ENCODE measurements around the gene ADORA1.

ADORA1 gene

DNA sequence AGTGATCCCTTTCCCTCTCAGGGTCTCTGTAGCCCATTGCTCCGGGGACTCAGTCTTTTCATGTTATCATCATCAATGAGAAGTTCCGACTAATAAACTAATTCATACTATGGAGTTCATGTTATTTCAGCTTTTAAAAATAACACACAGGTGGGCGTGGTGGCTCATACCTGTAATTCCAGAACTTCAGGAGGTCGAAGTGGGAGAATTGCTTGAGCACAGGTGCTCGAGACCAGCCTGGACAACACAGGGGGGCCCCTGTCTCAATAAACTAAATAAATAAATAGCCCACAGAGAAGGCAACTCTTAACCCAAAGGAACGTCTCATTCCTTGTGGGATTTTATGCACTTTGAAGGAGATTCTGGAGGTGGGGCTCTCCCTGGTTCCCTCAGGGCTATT is 33.6 kb downstream of the ADORA1 start:
- no peak for FAIRE-seq

DNA sequence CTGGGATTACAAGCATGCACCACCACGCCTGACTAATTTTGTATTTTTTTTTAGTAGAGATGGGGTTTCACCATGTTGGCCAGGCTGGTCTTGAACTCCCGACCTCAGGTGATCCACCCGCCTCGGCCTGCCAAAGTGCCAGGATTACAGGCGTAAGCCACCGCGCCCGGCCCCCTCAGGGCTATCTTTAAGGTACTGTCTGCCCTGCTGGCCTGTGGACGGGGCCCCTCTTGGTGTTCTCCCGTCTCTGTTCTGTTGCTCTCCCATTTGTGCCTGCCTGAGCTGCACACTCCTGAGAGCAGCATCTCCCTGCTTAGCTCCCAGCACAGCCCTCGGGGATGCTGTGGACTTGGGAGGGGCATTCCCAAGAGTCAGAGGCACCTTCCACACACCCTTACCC is 34.2 kb downstream of the ADORA1 start:
- no peak for FAIRE-seq

DNA sequence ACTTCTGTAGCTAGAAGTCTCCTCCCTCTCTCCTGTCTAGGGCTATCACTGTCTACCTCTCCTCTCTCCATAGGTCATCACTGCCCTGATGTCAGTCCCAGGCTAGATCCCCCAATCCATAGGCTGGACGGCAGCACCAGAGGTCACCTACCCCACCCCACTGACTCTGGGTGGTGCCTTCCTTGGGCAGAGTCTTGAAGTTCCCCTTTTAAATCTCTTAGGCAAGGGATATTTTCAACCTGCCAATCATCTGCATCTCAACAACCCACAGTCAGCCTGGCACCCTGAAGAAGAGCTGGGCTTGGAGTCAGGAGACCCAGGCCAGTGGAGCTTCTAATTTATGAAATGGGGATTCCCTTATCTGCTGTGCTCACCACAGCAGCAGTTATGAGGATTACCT is 34.9 kb downstream of the ADORA1 start:
- FAIRE-seq, result no peak

DNA sequence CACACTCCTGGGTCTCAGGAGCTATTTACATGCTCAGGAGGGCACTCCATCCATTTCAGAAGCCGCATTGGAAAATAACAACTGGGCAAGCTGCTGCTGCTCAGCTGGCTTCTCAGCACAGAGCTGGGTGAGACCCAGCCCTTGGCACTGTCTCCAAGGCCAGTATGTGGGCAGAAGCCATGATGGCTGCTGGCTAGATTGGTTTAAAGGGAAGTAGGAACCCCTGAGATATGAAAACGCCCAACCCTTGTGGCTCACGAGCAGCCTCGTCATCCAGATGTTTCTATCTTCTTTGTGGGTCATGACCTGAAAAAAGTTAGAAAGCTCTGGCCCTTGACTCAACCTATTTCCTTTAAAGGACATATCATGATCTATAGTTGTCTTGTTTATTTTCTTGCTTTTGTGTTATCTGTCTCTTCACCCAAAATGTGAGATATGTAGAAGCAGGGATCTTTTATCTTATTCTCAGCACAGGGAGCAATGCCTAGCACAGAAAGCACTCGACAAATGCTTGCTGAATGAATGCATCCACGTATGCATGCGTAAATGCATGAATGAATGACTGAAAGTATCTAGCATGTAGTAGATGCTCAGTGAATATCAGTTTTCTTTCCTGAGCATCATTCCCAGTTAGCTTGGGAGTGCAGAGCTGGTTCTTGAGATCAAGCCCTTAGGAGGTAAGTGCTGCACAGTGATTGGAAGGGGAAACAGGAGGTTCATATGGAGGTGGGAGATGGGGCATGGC is 36.5 kb downstream of the ADORA1 start:
- no peak for FAIRE-seq

DNA sequence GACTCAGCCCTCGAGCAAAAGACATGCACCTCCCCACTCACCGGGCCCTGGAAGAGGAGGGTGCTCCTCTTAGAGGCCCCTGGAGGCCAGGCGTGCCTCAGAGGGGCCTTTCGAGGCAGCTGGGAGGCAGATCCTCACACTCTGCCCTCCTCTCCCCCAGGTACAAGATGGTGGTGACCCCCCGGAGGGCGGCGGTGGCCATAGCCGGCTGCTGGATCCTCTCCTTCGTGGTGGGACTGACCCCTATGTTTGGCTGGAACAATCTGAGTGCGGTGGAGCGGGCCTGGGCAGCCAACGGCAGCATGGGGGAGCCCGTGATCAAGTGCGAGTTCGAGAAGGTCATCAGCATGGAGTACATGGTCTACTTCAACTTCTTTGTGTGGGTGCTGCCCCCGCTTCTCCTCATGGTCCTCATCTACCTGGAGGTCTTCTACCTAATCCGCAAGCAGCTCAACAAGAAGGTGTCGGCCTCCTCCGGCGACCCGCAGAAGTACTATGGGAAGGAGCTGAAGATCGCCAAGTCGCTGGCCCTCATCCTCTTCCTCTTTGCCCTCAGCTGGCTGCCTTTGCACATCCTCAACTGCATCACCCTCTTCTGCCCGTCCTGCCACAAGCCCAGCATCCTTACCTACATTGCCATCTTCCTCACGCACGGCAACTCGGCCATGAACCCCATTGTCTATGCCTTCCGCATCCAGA is 37.7 kb downstream of the ADORA1 start:
- no peak for FAIRE-seq

DNA sequence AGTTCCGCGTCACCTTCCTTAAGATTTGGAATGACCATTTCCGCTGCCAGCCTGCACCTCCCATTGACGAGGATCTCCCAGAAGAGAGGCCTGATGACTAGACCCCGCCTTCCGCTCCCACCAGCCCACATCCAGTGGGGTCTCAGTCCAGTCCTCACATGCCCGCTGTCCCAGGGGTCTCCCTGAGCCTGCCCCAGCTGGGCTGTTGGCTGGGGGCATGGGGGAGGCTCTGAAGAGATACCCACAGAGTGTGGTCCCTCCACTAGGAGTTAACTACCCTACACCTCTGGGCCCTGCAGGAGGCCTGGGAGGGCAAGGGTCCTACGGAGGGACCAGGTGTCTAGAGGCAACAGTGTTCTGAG is 38.3 kb downstream of the ADORA1 start:
- FAIRE-seq, result no peak

DNA sequence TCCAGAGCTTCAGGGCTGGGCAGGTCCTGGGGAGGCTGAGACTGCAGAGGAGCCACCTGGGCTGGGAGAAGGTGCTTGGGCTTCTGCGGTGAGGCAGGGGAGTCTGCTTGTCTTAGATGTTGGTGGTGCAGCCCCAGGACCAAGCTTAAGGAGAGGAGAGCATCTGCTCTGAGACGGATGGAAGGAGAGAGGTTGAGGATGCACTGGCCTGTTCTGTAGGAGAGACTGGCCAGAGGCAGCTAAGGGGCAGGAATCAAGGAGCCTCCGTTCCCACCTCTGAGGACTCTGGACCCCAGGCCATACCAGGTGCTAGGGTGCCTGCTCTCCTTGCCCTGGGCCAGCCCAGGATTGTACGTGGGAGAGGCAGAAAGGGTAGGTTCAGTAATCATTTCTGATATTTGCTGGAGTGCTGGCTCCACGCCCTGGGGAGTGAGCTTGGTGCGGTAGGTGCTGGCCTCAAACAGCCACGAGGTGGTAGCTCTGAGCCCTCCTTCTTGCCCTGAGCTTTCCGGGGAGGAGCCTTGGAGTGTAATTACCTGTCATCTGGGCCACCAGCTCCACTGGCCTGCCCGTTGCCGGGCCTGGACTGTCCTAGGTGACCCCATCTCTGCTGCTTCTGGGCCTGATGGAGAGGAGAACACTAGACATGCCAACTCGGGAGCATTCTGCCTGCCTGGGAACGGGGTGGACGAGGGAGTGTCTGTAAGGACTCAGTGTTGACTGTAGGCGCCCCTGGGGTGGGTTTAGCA is 38.8 kb downstream of the ADORA1 start:
- FAIRE-seq, result no peak

DNA sequence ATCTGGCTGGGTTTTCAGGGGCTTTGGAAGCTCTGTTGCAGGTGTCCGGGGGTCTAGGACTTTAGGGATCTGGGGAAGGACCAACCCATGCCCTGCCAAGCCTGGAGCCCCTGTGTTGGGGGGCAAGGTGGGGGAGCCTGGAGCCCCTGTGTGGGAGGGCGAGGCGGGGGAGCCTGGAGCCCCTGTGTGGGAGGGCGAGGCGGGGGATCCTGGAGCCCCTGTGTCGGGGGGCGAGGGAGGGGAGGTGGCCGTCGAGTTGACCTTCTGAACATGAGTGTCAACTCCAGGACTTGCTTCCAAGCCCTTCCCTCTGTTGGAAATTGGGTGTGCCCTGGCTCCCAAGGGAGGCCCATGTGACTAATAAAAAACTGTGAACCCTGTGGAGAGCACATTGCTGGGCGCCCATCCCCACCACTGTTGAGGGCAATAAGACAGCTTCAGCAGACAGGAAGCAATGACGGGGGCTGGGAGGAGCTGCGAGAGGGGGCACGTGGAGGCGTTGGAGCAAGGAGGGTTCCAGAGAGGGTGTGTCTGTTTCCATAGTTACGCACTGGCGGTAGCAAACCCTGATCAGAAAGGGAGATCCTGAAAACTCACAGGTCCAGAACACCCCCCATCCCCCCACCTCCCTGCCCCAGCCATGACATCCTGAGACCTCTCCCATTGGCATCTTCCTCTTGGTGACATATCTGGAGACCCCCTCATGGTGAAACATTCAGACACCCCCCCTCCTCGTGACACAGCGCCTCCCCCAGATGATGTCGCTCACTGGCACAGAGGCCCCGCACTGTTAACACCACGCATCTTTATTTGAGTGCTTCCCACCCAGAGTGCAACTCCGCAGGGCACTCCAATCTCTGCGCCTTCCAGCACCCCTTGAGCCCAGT is 39.7 kb downstream of the ADORA1 start:
- no peak for FAIRE-seq

DNA sequence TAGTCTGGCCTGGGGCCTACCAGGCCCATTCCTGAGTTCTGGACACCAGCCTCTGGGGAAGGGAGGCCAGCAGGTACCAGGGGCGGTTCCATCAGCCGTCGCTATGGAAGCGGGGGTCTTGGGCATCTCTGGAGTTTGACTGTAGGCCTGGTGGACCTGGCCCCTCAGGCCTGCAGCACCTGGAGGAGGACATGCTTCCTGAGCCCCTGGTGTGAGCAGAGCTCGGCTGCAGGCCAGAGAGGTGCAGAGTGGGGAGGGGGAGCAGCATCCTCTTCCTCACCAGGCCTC is 40.3 kb downstream of the ADORA1 start:
- FAIRE-seq, result no peak

DNA sequence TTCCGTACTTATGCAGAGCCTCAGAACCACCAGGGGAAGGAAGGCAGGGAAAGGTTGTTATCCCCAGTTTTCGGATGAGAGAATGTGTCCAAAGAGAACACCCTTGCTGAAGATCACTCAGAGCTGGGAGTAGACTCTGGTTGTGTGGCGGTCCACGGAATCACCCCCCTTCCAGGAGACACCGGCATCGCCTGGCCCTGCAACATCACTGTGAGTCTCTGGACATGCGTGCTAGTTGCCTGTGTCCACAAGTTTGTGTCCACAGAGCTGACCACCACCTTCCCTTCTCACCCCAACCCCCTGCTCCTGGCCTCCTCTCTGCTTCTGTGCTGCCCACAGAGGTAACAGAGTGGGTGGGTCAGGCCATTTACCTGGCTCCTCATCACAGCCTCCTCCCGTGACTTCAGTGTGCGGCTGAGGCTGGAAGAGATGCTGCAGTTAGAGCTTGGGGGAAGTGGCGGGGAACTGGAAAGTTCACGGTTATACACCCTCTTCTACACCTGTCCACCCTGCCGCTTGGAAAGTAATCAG is 40.8 kb downstream of the ADORA1 start:
- FAIRE-seq, result no peak

DNA sequence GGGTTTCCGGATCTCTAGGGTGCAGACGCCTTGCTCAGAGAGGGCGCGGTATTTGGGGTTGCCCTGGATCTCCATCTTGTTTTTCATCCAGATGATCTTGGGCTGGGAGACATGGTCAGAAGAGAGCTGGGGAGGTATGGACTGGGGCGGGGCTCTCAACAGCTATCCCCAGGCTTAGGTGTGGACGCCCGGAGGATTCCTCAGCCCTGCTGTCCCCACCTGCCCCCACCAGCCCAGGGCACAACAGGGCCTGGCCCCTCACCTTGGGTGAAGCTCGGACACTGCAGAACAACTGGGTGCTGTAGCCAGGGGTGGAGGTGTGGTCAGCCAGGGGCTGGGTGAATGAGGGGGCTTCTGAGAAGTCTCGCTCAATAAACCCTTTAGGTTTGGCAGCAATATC is 41.5 kb downstream of the ADORA1 start:
- no peak for FAIRE-seq

DNA sequence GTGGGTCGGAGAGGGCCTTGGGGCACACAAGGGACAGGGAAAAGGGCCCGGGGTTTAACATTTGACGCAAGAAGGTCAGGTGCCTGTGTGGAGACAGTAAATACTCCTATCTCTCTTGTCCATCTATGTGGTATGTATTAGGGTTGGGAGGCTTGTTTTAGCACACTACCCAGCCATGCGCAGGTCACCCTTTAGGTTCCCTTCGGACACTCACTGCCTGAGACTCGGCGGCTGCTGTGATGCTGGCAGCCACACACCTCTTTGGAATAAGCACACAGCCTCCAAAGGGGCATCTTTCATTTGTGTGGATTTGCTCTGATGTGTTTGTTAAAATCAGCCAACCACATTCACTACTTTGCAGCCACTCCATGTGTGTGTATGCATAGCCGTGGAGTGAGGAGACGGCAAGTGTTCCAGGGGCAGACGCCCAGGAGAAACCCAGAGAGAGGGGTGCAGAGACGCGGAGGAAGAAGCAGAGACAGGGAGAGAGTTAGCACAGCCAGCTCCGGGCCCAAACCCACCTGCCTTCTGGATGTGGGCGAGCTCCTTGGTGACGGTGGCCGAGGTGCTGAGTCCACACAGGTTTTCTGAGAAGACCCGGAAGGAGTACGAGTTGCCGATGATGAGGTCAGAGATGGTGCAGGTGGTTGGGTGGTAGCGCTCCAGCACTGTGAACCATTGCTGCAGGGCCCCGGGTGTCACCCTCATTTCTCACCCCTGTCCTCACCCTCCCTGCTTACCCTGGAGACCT is 42.4 kb downstream of the ADORA1 start:
- no peak for FAIRE-seq

DNA sequence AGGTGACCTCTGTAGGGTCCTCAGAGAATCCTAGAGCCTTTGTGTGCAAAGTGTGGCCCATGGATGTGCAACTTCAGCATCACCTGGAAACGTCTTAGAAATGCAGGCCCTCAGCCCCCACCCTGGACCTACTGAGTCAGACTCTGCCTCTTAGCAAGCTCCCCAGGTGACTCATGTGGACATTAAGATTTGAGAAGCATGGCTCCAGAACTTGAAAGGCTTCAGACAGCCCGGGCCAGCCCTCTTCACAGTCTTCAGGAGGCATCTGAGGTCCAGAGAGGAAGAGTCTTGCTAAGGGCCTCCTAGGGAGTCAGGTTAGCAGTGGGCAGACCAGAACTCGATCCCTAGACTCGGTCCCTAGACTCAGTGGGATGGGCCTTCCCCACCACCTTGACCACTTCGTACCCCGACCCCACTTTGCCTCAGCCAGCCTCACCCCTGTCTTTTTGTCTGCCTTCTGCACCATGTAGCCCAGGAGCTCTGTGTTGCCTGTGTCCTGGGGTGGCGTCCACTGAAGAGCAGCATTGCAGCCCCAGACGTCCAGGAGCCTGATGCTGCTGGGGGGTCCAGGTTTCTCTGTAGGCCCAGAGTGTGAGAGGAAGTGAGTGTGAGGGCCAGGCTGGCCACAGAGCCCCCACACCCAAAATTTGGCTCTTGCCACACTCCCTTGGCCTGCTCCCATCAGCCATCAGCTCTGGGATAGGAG is 43.3 kb downstream of the ADORA1 start:
- FAIRE-seq, result no peak

DNA sequence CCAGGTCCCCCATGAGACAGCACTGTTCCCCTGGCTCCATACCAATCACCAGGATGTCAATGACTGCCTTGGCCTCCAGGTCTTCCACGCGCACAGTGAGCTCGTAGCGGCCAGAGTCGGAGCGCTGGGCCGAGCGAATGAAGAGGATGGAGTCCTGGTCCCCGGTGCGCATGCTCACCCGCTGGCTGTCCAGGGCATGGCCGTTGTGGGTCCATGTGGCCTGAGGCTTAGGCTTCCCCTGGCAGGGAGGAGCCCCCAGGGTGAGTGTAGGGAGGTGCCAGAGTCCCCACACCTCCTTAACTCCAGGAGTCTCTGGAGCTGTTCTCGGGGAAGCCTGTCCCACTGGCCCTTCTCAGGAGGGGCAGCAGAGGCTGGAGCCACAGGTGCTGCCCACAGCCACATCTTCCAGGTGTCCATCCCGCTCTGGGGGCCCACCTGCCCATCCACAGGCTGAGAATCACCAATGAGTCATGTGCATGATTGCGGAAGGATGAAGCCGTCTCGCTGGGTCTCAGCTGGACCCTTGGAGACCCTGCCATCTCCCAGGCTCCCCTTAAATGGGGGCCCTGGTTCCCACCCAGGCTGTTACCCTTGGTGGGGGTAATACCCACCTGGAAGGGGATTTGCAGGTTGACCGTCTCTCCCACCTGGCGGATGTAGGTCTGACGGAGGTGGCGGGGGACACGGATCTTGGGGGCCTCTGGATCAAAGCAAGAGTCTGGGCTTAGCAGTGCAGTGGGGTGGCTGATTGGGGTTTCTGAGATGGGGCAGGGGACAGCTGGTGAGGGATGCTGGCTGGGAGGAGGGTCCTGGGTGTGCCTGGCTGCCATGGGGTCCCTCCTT is 44.0 kb downstream of the ADORA1 start:
- FAIRE-seq, result no peak

DNA sequence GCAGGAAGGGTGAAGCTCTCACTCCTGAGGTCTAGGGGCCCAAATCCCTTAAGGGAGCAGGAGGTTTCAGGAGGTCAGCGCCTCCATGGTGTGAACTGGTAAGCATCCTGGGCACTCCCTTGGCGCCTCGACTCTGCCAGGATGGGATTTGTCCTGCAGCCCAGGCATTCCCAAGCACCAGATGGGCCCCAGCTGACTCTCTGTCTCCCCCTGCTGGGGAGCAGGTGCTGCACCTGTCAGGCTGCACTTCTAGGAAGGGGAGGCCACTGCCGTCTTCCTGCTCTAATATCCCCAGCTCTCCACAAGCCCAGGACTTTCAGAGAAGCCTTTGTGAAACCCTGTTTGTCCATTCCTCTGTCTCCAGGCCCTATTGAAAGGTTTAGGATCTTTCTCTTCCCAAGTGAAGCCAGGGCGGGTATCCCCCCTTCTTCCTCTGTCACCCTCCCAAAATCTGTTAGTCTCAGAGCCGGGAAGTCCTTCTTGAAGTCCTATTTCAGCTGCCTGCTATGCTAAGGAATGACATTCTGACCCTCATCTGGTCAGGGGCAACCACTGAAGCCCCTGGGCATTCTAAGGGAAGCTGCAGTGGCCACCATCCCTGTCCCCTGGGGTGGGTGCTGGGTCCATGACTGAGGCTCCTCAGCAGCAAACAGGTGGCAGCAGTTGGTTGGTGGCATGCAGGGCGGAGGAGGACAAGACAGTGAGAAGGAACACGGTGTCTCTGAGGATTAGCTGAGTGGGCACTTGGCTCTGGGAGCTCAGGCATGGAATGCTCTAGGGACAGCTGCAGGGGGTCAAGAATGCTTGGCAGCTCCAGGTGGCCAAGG is 44.9 kb downstream of the ADORA1 start:
- no peak for FAIRE-seq

DNA sequence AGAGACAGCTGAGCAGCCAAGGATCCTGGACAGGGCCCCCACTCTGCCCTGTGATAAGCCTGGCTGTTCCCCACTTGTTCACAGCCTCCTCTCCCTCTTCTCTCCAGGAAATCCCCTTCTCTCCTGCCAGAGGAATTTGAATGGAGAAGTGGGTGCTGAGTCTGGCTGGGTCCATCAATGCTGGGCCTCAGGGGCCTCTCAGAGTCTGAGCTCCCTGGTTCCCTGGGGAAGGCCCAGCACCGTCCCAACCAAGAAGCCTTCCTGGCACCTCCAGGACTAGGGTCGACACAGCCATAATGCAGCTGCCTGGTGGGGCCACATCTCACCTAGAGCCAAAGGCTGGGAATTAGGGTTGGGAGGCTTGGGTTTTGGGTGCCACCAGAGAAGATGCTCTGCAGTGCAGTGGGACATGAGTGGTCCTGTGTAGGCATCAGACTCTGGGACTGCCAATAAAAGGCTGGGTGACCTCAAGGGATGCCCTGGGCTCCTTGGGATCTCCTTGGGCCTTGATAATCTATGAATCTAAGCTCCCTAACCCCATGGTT is 45.6 kb downstream of the ADORA1 start:
- FAIRE-seq, result no peak

DNA sequence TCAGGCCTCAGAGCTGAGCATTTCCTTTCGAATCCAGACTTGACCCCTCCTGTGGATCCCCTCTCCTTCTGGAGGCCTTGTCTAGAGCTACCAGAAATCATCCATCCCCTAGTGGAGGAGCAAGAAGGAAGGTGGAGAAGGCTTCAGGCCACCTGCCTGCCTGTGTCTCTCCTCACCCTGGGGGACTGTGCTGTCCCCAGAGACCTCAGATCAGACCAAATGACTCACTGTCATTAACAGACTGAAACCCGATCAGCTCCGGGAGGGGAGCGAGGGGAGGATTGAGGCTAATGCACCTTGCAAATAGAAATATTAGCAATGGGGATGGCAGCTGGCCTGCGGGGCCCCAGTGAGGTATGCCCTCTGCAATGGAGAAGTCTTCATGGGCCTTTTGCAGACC is 46.0 kb downstream of the ADORA1 start:
- FAIRE-seq, result no peak

DNA sequence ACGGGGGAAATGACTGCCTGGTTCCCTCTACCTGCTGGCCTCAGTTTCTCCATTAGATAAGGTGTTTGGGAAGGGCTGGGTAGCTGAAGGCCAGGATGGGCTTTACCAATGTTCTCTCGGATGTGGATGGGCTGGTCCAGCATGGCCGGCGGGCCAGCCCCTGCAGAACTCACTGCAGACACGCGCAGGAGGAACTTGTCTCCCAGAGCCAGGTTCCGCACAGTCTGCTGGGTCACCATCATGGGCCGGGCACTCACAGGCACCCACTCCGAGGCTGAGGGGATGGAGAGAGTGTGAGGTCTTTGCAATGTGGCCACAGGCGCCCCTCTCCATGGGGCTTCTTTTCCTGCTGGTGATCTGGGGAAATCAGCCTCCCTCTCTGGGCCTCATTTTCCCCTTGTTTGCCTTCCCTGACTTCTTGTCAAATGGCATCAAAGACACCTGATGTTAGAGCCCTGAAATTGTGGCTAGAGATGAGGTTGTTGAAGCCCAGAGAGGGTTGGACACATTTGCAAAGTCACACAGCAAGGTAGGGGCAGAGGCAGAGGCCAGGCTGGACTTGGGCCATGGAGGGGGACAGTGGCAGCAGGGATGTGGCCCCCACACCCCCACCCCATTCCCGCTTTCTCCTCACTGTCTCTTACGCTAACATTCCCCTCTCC is 46.9 kb downstream of the ADORA1 start:
- FAIRE-seq, result no peak

Data from islet of Langerhans (tissue), 1 donor.